ENCODE measurements around the gene PRR36.

DNA sequence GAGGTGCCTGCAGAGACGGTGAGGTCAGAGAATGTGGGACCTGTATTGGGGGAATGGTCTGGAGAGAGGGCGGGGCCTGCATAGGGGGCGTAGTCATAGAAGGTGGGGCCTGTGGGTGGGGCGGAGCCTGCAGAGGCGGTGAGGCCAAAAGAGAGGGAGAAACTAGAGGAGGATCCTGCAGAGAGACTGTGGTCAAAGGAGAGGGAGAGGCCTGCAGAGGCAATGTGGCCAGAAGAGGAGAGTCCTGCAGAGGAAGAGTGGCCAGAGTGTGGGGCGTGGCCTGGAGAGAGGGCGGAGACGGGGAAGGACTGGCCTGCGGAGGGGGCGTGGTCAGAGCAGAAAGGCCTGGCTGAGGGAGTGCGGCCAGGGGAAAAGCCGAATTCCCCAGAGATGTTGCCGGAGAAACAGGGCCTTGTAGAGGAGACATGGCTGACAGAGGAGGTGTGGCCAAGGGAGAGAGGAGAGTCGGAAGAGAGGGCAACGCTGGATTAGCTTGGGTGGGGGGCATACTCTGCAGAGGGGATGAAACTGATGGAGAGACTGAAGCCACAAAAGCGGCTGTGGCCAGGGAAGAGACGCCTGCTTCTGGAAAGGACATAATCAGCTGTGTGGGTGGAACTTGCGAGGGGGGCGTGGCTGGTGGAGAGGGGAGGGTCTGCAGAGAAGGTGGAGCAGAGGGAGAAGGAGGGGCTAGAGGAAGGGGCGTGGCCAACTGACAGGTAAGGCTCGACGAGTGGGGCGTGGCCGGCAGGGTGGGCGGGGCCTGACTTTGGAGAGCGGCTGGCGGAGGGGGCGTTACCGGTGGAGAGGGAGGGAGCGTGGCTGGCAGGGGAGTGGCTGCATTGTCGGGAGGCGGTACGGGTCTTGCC lies 2.5 kb downstream of the PRR36 start:
- TF ChIP-seq, protein P1, sequence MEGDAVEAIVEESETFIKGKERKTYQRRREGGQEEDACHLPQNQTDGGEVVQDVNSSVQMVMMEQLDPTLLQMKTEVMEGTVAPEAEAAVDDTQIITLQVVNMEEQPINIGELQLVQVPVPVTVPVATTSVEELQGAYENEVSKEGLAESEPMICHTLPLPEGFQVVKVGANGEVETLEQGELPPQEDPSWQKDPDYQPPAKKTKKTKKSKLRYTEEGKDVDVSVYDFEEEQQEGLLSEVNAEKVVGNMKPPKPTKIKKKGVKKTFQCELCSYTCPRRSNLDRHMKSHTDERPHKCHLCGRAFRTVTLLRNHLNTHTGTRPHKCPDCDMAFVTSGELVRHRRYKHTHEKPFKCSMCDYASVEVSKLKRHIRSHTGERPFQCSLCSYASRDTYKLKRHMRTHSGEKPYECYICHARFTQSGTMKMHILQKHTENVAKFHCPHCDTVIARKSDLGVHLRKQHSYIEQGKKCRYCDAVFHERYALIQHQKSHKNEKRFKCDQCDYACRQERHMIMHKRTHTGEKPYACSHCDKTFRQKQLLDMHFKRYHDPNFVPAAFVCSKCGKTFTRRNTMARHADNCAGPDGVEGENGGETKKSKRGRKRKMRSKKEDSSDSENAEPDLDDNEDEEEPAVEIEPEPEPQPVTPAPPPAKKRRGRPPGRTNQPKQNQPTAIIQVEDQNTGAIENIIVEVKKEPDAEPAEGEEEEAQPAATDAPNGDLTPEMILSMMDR (IDR thresholded peaks at IDR 0.05): no peak
- TF ChIP-seq EZH2 (IDR thresholded peaks at IDR 0.05; ENCODE audit: borderline replicate concordance, insufficient read depth, low read depth, low read length, poor library complexity, severe bottlenecking): no peak
